Transverse colon (tissue), 3 donors: ENCODE measurements around the gene NOL8.

ENCODE experiments used
- CTCF ChIP-seq, 5 experiments: fragments of 200-600 bp in 3 of 5; fragments of 450-650 bp in 2 of 5; sonication (generic) in 3 of 5; IDR thresholded peaks; 1 replicate in 2 of 5; 2 replicates in 3 of 5; pipeline ENCODE4 v1.5.1; 2016 to 2017; ENCODE audit warnings: antibody characterized with exemption in 5 of 5, inconsistent platforms in 3 of 5, mild to moderate bottlenecking in 2 of 5, moderate library complexity in 1 of 5
- POLR2A ChIP-seq: fragments of 450-650 bp; IDR thresholded peaks from one replicate; pipeline ENCODE4 v1.6.1; 2016; ENCODE audit warnings: antibody characterized with exemption, mild to moderate bottlenecking, moderate library complexity

- no peak for TF ChIP-seq CTCF (IDR thresholded peaks at IDR 0.05)
- no peak for TF ChIP-seq POLR2A
Measured at GRCh38 chr9:92289708-92290390, 35.3 kb downstream of the NOL8 start.
